HG02623 (cell line): Measurements from ENCODE around the gene NUBPL.
"Not testable (repeated sequence)": the region's sequence is repeated elsewhere in the genome, so short reads cannot be mapped to it uniquely, and the experiment has no call there.

Experiments
- ATAC-seq: cut with Tn5 transposase; IDR thresholded peaks from one replicate; pipeline ENCODE4 v1.9.1; 2021; ENCODE audit warnings: moderate library complexity; ENCODE audit not compliant: unreplicated experiment

NUBPL gene

DNA sequence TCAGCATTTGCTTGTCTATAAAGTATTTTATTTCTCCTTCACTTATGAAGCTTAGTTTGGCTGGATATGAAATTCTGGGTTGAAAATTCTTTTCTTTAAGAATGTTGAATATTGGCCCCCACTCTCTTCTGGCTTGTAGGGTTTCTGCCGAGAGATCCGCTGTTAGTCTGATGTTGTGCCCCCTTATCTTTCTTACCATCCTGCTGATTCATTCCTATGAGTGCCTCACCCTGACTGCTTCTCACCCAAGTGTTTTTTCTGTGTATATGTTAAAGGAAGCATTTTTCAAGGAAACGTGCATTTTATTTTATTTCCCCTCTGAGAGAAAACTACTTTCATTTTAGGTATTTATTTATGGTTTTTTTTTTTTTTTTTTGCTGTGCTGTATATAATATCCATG is 236.7 kb downstream of the NUBPL start:
- ATAC-seq, result not testable (repeated sequence)

DNA sequence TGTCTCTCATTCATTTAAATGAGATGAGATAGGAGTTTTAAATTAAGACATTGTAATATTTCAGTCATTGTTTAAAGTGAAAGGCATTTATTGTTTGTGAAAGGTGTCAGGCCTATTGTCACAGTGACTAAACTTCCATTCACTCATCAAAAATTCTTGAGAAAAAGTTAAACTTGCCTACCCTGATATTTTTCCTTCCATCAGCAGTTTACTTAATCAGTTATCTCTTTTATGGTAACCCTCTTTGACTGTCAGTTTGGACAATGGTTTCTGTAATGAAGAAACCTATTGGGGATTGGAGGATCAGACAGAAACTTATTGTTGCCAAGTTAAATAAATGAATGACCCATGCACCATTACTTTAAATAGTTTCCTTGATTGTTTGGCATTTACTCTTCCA is 241.6 kb downstream of the NUBPL start:
- ATAC-seq, result no peak

DNA sequence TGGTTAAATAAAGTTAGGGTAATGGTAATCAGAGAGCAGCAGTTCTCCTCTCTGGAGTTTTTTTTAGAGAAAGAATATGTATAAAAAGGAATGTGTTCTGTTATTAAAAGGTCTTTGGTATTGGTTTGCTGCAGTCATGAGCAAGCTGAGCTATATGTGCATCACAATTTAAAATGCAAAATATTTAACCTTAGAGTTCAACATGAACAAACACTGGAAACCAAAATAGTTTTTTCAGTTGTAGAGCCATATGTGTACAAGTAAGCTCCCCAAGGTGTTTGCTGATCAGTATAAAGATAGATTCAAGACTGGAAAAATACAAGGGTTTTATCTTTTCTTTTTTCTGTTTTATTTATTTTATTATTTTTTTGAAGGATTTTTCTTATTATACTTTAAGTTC is 245.0 kb downstream of the NUBPL start:
- ATAC-seq, result no peak

DNA sequence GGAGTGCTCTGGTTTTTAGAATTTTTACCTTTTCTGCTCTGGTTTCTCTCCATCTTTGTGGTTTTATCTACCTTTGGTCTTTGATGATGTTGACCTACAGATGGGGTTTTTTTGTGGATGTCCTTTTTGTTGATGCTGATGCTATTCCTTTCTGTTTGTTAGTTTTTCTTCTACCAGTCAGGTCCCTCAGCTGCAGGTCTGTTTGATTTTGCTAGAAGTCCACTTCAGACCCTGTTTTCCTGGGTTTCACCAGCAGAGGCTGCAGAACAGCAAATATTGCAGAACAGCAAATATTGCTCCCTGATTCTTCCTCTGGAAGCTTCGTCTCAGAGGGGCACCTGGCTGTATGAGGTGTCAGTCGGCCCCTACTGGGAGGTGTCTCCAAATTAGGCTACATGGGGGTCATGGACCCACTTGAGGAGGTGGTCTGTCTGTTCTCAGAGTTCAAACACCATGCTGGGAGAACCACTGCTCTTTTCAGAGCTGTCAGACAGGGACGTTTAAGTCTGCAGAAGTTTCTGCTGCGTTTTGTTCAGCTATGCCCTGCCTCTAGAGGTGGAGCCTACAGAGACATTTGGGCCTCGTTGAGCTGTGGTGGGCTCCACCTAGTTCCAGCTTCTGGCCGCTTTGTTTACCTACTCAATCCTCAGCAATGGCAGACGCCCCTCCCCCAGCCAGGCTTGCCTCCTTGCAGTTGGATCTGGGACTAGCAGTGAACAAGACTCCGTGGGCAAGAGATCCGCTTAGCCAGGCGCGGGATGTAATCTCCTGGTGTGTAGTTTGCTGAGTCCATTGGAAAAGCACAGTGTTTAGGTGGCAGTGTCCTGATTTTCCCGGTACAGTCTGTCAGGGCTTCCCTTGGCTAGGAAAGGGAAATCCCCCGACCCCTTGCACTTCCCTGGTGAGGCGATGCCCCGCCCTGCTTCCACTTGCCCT is 250.8 kb downstream of the NUBPL start:
- ATAC-seq, result not testable (repeated sequence)

DNA sequence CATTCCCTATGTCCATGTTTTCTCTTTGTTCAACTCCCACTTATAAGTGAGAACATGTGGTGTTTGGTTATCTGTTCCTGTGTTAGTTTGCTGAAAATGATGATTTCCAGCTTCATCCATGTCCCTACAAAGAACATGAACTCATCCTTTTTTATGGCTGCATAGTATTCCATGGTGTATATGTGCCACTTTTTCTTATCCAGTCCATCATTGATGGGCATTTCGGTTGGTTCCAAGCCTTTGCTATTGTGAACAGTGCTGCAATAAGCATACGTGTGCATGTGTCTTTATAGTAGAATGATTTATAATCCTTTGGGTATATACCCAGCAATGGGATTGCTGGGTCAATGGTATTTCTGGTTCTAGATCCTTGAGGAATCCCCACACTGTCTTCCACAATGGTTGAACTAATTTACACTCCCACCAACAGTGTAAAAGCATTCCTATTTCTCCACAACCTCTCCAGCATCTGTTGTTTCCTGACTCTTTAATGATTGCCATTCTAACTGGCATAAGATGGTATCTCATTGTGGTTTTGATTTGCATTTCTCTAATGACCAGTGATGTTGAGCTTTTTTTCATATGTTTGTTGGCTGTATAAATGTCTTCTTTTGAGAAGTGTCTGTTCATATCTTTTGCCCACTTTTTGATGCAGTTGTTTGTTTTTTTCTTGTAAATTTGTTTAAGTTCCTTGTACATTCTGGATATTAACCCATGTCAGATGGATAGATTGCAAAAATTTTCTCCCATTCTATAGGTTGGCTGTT is 252.7 kb downstream of the NUBPL start:
- ATAC-seq, result not testable (repeated sequence)

DNA sequence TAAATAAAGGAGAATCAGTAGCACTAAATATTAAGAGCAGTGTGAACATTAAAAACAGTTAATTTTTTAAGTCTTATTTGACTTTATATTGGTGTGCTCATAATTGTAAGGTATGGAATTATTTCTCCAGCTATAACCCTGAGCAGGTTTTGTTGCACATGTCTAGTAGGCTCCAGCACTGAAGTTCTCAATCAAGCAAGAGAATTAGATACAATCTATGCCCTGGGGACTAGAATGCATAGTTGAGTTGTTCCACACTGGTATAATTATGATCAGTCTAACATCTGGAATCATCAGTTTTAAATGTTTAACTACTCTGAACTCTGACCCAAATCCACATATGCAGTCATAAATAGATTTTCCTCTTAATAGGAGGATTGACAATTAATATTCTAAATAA is 258.1 kb downstream of the NUBPL start:
- no peak for ATAC-seq

DNA sequence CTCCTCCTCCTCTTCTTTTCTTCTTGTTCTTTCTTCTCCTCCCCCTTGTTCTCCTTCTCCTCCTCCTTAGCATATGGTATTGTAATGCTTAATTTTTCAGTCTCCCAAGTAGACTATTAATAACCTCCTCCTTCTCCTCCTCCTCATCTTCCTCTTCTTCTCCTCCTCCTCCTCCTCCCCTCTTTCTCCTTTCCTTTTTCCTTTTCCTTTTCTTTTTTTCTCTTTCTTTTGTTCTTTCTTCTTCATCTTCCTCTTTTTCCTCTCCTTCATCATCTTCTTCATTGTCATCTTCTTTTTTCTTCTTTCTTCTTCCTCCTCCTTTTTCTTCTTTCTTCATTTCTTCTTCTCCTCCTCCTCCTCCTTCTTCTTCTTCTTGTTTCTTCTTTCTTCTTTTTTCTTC is 264.3 kb downstream of the NUBPL start:
- no peak for ATAC-seq

DNA sequence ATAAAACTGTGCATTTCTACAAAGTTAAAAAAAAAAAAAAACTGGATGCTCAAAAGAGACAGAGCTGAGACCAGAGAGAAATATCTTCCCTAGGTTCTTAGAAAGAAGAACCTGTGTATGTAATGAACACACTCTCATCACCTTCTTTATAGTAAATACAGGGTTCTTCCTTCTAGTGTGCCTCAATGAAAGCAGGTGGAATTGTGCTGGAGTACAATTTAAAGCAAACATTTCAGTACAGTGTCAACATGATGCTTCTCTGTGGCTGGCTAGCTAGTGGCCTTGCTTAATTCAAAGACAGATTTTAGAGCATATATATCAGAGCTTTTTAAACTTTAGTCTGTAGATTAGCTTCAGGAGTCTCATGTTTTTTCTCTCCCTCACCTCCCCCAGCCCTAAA is 266.1 kb downstream of the NUBPL start:
- no peak for ATAC-seq

DNA sequence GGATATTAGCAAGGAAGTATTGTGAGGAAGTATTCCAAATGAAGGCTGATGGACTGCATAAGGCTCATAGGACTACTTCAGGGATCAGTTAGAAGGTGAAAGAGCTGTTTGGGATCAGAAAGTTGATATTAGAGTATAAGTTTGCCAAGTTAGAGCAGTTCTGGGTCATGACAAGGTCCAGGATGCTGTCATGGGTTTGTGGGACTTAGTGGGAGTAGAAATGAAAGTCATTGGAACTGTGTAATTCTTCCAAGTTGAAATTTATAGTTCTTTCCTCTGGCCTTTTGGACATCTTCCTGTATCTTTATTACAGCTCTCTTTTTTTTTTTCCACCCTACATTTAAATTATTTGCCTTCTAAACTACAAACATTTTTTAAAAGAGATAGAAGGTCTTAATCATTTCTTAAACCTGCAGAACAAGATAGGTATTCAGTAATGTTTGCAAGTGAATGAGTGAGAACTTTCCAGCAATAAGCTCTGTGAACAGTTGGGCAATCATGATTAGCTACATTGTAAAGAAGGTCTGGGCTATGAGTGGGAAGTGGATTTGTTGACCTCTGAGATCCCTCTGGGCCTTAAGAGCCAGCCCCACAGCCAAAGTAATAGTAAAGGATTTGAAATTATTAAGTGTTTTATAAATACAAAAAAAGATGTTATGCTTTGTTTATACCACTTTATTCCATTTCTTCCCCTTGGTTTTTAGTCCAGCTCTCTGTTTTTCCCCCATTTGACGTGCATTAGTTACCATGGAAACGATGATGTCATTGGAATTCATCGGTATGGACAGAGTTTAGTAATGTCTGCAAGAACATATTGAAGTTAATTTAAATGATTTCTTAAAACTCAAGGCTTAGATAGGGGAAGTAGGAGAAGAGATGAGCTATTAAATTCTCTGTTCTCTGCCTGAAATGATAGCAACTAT is 268.0 kb downstream of the NUBPL start:
- ATAC-seq, result no peak

DNA sequence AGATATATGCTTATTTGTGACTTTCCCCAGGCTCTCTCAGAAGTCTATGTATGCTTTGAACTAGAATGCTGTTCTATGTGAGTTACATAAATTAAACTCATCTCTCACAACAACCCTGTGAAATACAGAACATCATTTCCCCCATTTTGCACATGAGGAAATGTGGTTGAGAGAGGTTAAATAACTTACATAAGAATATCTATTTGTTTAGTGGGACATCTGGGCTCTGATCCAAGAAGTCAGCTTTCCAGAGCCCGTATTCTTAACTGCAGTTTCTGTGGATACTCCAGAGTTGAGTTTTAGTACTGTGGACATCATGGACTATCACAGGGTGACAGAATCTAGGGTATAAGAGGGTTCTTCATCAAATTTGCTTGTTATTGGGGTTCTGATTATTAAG is 273.4 kb downstream of the NUBPL start:
- ATAC-seq, result no peak

DNA sequence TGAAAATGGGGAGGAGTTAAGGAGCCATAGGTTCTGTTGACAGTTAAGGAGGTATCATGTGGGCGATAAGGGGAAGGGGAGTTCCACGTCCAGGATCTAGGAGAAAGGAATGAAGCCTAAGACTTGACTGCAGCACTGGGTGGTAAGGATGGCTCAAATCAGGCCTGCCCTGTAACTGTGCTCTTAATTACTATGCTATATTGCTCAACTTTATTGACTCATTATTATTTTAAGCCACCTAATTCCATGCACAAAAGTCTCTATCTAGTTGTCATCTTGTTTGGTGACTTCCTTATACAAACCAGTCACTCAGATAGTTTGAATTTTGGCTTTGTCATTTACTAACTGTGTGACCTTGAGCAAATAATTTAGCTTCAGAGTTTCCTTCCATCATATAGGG is 273.8 kb downstream of the NUBPL start:
- ATAC-seq, result no peak

DNA sequence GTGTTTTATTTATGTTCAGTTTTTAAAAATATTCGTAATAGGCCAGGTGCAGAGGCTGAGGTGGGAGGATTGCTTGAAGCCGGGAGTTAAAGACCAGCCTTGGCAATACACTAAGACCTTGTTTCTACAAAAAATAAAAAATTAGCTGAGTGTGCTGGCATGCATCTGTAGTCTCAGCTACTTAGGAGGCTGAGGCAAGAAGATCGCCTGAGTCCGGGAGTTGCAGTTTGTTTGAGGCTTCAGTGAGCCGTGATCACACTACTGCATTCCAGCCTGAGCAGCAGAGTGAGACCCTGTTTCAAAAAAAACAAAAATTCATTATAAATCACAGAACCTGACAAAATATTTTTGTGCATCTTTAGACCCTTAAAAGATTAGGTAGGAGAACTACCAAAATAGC is 275.8 kb downstream of the NUBPL start:
- ATAC-seq, result no peak

DNA sequence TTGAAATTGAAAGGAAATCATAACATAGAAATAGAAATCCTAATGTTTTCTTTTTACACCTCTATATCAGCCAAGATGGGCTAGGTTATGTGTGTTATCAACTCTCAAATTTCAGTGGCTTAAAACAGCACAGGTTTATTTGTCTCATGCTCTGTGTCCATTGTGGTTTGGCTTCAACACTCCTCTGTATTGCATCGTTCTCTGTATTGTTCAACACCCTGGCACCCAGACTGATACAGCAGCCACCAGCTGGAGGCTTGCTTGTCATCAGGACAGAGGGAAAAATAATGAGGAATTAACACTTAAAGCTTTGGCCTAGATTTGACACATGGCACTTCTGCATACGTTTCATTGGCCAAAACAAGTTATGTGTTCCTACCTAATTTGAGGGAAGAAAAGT is 281.7 kb downstream of the NUBPL start:
- no peak for ATAC-seq

DNA sequence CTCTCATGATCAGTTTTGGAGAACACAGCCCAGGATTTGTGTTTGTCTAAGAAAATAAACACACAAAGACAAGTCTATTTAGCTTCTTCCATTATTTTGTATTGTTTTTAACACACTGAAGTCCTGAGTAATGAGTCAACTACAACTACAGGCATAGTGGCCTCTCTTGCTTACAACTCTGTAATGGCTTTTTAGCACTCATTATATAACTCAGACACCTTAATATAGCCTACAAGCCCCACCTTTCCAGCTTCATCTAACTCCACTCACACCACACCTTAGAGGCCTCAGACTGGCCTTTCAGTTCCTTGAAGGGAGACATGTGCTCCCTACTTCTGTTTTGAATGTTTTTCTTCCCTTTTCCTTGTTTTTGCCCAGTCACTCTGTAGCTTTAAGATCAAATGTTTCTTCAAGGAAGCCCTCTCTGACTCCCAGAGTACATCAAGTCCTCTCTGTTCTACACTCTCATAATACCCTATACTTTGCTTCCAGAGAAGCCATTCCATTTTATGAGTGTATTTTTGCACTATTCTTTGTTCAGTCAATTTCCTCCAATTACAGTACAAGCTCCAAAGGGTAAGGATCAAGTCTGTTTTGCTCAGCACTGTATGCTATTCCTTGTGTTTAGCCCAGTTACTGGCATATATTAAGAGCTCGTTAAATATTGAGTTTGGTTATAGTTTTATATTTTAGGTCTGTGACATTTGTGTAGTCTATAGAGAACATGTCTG is 282.3 kb downstream of the NUBPL start:
- ATAC-seq, result no peak

DNA sequence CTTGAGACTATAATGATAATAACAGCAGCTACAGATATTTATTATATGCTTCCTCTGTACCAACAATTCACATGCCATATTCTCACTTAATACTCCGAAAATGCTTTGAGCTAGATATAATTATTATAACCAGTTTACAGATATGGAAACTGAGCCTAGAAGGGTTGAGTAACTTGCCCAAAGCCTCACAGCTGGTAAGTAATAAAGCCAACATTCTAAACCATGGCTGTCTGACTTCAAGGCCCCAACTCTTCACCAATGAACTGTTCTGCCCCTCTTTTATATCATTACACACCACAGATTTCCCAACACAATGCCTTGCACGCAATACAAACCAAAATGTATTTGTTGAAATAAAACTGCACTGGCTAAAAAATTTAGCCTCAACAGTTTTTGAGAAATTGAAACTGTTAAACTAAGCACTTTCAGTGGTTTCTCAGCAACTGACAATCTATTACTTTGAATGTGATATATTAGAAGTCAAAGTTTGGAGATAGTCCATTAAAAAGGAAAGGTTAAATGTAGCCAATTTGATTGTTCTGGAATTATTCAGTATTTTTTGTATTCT is 293.4 kb downstream of the NUBPL start:
- no peak for ATAC-seq

DNA sequence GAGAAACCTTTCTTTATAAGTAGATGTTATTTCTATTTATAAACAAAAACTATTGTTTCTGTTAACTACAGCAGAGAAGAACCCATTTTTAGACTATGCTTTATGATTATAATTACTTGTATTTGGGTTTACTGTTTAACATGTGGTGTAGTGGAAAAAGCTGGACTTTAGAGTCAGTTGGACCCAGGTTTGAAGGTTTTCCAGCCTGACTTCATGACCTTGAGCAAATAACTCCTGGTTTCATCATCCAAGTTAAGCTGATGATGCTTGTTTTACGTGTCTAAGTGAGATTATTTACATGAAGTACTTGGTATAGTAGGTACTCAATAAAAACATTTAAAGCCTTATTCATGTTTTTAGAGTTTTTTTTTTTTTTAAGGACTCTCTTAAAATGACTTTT is 294.1 kb downstream of the NUBPL start:
- ATAC-seq, result no peak

DNA sequence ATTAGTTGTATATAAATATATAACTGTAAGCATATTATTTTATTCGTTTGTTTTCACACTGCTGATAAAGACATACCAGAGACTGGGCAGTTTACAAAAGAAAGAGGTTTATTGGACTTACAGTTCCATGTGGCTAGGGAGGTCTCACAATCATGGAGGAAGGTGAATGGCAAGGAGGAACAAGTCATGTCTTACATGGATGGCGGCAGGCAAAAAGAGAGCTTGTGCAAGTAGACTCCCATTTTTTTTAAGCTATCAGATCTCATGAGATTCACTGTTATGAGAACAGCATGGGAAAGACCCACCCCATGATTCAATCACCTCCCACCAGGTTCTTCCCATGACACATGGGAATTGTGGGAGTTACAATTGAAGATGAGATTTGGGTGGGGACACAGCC is 294.8 kb downstream of the NUBPL start:
- ATAC-seq, result not testable (repeated sequence)

DNA sequence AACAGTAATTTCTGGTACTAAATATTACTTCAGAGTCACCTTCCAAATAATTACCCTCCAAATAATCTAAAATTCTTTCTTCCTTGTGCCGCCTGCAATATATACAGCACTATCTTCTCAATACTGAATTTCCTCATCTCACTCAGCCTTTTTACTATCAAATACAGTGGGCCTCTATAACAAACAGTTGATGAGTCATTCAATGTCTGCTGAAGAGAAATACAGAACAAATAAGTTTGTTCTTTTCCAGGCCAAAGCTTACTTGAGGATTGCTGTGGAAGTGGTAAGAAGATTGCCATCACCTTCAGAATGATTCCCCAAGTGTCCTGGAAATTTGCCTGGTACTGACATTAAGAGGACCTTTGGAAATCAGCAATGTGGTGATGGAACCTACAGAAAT is 297.7 kb downstream of the NUBPL start:
- ATAC-seq, result no peak

DNA sequence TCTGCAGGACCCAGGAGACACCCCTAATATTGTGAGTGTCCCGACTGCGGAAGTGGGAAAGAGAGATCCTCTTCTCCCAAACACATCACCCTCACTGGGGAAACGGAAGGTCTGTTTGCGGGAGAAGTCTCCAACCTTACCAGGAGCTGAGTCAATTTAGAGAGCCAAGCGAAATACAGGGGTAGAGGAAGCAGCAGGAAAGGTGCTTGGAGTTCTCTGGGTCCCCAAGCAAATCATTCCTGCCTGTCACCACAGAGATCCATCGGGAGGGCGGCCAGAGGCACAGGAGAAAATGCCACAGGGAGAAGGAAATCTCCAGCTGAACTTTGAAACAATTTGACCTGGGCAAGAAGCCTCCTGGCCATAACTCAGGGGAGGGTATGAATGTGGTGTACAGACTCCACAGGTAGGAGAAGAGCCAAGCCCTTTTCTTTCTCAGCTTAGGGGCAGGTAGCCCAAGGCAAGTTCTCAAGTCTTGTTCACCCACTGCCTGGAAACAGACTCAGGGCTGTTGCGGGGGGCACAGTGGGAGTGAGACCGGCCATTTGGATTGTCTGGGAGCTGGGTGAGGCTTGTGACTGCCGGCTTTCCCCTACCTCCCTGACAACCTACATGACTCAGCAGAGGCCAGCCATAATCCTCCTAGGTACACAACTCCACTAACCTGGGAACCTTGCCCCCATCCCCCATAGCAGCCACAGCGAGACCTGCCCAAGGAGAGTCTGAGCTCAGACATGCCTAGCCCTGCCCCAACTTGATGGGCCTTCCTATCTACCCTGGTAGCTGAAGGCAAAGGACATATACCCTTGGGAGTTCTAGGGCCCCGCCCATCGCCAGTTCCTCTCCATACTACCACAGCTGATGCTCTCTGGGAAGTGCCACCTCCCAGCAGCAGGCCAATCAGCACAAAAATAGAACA is 304.0 kb downstream of the NUBPL start:
- ATAC-seq, result no peak
